GM20000 (cell line): ENCODE measurements around the gene SEMG2.

ENCODE experiments used
- DNase-seq: peaks from one replicate; pipeline ENCODE4 v3.0.0; 2012; ENCODE audit warnings: low spot score
- TF ChIP-seq, protein P1 (sequence below): IDR thresholded peaks from 2 replicates; pipeline ENCODE4 v1.5.1; 2012; ENCODE audit warnings: mild to moderate bottlenecking, control low read depth; ENCODE audit errors: extremely low read depth, missing control alignments

SEMG2 gene

DNA sequence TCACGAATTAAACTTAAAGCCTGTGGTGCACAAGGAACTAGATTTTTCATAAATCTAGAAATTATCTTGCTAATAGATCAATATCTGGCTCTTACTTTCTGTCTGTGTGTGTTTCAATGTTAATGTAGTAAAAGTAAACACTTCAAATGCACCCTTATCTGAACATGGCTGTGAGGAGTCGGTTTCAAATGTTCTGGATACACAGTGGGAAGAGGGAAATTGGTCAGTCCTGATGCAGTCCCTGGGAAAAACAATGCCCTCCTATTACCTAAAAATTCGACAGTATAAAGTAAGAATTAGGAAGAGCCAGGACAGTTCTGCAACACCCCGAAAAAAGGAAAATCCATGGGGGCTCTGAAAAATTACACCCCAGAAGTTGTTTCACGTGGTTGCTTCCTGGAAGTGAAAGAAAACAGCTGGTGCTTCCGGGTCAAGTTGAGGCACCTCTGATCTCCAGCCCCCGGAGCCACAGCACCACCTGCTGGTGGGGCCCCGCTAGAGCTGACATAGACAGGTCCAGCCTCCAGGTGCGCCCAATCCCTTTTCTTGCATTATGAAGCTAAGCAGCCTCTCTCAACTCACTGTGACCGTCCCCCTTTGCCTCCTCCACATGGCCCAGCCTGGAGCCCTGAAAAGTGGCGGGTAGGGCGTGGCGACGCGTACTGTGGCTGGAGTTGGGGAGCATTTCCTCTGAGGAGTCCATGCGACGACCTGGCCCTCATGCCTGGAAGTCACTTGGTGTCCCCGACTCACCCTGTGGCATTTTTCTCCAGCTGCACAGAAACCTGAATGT is 8.3 kb downstream of the SEMG2 start:
- peak; percentile 22 for DNase-seq
- TF ChIP-seq, protein P1, sequence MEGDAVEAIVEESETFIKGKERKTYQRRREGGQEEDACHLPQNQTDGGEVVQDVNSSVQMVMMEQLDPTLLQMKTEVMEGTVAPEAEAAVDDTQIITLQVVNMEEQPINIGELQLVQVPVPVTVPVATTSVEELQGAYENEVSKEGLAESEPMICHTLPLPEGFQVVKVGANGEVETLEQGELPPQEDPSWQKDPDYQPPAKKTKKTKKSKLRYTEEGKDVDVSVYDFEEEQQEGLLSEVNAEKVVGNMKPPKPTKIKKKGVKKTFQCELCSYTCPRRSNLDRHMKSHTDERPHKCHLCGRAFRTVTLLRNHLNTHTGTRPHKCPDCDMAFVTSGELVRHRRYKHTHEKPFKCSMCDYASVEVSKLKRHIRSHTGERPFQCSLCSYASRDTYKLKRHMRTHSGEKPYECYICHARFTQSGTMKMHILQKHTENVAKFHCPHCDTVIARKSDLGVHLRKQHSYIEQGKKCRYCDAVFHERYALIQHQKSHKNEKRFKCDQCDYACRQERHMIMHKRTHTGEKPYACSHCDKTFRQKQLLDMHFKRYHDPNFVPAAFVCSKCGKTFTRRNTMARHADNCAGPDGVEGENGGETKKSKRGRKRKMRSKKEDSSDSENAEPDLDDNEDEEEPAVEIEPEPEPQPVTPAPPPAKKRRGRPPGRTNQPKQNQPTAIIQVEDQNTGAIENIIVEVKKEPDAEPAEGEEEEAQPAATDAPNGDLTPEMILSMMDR, result peak; percentile 20

DNA sequence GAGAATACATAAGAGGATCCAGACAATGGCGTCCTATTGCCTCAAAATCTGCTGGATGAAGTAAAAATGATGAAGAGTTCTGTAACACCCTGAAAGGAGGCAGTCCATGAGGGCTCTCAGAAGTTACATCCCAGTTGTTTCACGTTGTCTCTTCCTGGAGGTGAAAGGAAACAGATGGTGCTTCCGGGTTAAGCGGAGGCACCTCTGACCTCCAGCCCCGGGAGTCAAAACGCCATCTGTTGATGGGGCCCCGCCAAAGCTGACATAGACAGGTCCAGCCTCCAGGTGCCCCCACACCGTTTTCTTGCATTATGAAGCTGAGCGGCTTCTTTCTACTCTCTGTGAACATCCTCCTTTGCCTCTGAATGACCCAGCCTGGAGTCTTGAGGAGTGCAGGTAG is 9.5 kb downstream of the SEMG2 start:
- no peak for DNase-seq

DNA sequence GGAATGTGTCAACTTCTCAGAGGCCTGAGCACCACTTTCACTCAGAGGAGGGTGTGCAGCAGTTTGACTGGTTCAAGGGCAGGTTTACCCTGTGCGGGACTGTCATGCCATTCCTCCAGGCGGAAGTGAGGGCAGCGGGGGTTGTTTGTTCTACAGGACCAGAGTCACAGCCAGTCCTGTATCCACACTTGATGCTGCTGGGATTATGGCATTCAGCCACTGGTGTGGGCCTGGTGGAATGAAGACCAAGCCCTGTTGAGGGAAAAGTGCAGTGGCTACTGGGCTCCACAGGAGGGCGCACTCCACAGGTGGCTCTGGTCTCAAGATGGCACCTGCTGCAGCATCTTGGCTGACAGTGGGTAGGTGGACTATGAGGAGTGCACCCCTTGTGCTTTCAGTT is 14.8 kb downstream of the SEMG2 start:
- TF ChIP-seq, protein P1, result no peak
- no peak for DNase-seq

More for the DNA sequence above, 9.5 kb downstream of the SEMG2 start:
- TF ChIP-seq, protein P1, result no peak

DNA sequence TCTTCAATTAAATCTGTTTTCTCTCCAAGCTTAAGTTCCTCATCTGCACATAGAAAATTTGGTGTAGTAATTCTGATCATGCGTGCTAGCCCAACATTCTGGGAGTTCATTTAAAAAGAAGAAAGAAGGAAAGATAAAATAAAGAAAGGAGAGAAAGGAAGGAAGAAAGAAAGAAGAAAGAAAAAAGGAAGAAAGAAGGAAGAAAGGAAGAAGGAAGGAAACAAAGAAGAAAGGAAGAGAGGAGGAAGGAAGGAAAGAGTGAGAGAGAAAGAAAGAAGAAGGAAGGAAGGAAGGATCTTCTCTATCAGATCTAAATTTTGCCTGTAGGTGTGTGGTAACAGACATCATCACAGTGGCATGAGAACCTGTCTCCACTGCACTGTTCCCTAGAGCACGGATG is 17.0 kb downstream of the SEMG2 start:
- TF ChIP-seq, protein P1, result no peak
- DNase-seq, result no peak

DNA sequence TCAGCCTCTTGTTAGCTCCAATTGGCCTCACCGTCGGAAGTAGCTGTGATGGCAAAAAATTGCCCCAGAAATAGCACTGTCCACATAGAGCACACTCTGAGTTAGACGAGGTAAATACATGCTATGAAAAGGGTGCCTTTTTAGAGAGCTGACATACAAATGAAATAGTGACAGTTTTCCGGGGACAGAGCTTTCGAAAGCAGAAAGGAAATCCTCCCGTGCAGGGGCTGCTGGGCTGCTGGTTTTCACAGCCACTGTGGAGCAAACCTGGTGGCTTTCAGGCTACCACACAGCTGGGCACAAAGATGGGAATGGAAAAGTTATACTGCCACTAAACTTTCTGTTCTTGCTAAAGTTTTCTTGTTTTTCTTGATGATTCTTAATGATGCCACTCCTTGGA is 24.9 kb downstream of the SEMG2 start:
- TF ChIP-seq, protein P1, result no peak
- no peak for DNase-seq

DNA sequence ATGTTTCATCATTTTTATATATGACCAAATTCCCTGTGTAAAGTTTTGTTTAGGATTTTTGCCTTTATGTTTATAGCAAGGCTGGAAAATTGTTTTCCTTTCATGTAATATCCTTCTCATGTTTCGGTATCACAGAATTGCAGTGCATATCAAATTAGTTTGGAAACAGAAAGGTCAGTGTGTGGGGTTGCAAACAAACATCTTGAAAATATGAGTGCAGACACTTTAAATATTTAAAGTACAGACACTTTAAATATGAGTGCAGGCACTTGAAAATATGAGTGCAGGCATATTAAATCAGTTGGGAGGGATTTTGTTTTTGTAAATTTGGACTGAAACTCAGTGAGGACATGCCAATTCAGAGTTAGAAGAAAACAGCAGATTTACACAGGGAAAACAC is 26.7 kb downstream of the SEMG2 start:
- TF ChIP-seq, protein P1, result no peak
- DNase-seq, result no peak

DNA sequence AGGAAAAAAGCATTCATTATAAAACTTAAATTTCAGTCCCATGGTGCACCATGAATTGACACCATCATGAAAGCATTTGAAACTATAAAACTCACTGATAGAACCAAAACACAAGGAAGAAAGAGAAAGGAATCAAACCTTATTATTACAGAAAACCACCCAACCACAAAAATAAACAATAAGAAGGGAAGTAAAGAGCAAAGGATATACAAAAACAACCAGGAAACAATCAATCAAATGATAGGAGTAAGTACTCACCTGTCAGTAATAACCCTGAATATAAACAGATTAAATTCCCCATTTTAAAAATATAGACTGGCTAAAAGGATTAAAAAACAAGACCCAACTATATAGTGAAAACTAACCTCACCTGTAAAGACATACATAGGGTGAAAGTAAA is 27.4 kb downstream of the SEMG2 start:
- no peak for DNase-seq
- TF ChIP-seq, protein P1, result no peak
